ENCODE measurements around the gene CDC37.
"Not testable (repeated sequence)": the region's sequence is repeated elsewhere in the genome, so short reads cannot be mapped to it uniquely, and the experiment has no call there.

The CDC37 gene

DNA sequence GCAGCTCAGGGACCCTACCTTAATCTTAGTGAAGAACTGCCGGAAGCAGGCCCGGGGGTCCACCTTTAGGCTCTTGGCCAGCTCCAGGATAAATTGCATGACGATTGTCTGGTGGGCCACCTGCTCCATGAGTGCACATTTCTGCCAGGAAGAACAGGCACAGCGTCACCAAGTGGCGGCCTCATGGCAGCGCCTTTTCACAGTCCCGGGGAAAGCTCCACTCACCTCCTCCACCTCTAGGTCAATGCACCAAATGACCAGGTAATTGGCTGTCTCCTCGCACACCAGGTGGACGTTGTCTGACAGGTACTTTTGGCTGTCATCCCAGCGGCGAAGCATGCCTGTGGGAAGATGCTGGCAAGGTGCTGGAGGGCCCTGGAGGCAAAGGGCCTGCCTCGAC is 8.3 kb downstream of the CDC37 start:
- H3K4me3 ChIP-seq (ENCODE audit: low read length) = no peak overlapping the region
- no CpG with 5 or more reads among the region's 12 CpGs for WGBS (ENCODE audit: insufficient coverage, insufficient read length)
- H3K27me3 ChIP-seq (ENCODE audit: control insufficient read depth, insufficient read depth, low read length) = no peaks in the 10 kb centered on the region
- H3K36me3 ChIP-seq (ENCODE audit: control insufficient read depth, insufficient read depth, low read length) = peaks cover 30% of the 10 kb centered on the region
- no peaks in the 10 kb centered on the region for H3K4me1 ChIP-seq (ENCODE audit: control insufficient read depth, insufficient read depth, low read length)
- no peak overlapping the region for H3K27ac ChIP-seq (ENCODE audit: low read length)
- DNase-seq (ENCODE audit: low read depth, low spot score) = no peak
- H3K9me3 ChIP-seq (ENCODE audit: control insufficient read depth, insufficient read depth, low read length) = no peaks in the 10 kb centered on the region

DNA sequence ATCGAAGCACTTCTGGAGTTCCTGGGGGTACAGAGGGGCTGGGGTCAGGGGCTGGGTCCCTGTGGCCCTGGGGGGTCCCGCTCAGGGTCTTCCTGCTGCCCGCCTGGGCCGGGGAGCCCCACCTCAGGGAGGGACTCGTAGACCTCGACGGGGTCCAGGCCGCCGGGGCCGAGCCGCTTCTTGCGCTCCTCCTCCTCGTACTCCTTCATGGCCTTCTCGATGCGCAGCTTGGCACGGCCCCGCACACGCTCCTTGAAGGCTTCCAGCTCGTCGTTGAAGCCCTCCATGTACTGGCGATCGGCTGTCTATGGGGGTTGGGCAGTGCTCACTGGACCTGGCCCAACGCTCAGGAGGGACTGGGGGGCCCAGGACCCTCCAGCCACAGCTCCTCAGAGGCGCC is 10.2 kb downstream of the CDC37 start:
- Histone ChIP-seq H3K36me3 (ENCODE audit: control insufficient read depth, insufficient read depth, low read length) (peaks cover 30% of the 10 kb centered on the region), H3K27ac (ENCODE audit: low read length) (no peak overlapping the region), H3K4me3 (ENCODE audit: low read length) (no peak overlapping the region), H3K4me1 (ENCODE audit: control insufficient read depth, insufficient read depth, low read length) (peaks cover 1% of the 10 kb centered on the region; the same call in 1 of the 2 replicates), H3K9me3 (ENCODE audit: control insufficient read depth, insufficient read depth, low read length) (no peaks in the 10 kb centered on the region), H3K27me3 (ENCODE audit: control insufficient read depth, insufficient read depth, low read length) (no peaks in the 10 kb centered on the region)
- DNase-seq (ENCODE audit: low read depth, low spot score) = no peak
- WGBS (ENCODE audit: insufficient coverage, insufficient read length) = no CpG with 5 or more reads among the region's 24 CpGs

DNA sequence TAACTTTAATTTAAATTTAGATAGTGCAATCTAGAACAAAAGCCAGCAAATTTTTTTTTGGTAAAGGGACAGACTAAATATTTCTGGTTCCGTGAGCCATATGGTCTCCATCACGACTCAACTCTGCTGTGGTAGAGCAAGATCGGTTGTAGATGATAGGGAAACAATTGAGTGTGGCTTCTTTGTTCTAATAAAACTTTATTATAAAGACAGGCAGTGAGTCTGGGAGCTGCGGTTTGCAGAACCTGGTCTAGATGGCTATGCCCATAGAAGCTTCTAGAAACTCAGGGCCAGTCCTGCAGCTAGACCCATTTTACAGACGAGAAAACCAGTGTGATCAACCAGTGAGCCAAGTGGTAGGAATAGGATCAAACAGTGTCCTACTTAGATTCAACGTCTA is 11.2 kb downstream of the CDC37 start:
- H3K36me3 ChIP-seq (ENCODE audit: control insufficient read depth, insufficient read depth, low read length) = peaks cover 30% of the 10 kb centered on the region
- H3K27ac ChIP-seq (ENCODE audit: low read length) = no peak overlapping the region
- H3K27me3 ChIP-seq (ENCODE audit: control insufficient read depth, insufficient read depth, low read length) = no peaks in the 10 kb centered on the region
- H3K4me1 ChIP-seq (ENCODE audit: control insufficient read depth, insufficient read depth, low read length) = peaks cover 1% of the 10 kb centered on the region; the same call in 1 of the 2 replicates
- H3K9me3 ChIP-seq (ENCODE audit: control insufficient read depth, insufficient read depth, low read length) = no peaks in the 10 kb centered on the region
- DNase-seq (ENCODE audit: low read depth, low spot score) = no peak
- no CpG with 5 or more reads among the region's 6 CpGs for WGBS (ENCODE audit: insufficient coverage, insufficient read length)
- no peak overlapping the region for H3K4me3 ChIP-seq (ENCODE audit: low read length)

DNA sequence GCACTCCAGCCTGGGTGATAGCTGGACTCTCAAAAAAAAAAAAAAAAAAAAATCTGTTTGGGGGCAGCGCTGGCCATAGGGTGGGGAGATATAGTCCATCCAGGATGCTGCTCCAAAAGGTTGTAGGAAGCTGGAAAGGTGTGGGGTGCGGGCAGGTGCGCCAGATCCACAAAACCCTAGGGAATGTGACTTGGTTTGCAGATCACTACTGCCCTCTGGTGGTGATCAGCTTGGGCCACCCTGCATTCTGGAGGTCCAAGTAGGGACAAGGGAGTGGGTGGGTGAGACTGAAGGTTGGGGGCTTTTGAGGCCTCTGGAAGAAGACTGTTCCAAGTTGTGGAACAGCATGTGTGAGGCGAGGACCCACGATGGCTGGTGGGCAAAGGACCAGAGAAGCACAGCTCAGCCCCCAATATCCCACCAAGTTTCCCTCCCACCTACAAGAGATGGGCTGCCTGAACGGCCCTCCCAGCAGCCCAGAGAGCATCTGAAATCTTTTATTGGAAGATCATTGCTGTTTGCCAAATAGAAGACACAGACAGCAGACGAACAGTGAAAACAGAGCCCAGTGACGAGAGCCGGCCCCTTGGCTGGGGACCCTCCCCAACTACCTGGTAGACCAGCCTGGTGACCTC is 12.6 kb downstream of the CDC37 start:
- H3K4me3 ChIP-seq (ENCODE audit: low read length) = no peak overlapping the region
- H3K9me3 ChIP-seq (ENCODE audit: control insufficient read depth, insufficient read depth, low read length) = no peaks in the 10 kb centered on the region
- peaks cover 22% of the 10 kb centered on the region for H3K36me3 ChIP-seq (ENCODE audit: control insufficient read depth, insufficient read depth, low read length)
- H3K27me3 ChIP-seq (ENCODE audit: control insufficient read depth, insufficient read depth, low read length) = no peaks in the 10 kb centered on the region
- no peak overlapping the region for H3K27ac ChIP-seq (ENCODE audit: low read length)
- no CpG with 5 or more reads among the region's 9 CpGs for WGBS (ENCODE audit: insufficient coverage, insufficient read length)
- no peak for DNase-seq (ENCODE audit: low read depth, low spot score)
- peaks cover 1% of the 10 kb centered on the region; the same call in 1 of the 2 replicates for H3K4me1 ChIP-seq (ENCODE audit: control insufficient read depth, insufficient read depth, low read length)

DNA sequence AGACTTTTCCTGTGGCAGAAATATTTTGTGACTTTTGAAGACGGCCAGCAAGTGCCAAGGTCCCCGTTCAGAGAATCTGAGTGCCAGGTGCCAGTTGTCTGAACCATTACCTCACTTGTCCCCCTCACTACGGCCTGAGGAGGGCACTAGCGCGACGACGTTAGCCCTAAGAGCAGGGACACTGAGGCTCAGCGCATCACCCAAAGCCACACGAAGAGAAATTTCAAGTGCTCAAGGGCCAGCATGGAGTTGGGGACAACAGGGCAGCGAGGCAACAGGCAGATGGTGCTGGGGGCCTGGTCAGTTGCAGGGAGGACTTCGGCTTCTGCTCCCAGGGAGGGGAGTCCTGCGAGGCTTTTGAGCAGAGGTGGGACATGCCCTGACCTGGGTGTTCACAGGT is 13.5 kb downstream of the CDC37 start:
- no peak for DNase-seq (ENCODE audit: low read depth, low spot score)
- Histone ChIP-seq H3K36me3 (ENCODE audit: control insufficient read depth, insufficient read depth, low read length) (peaks cover 13% of the 10 kb centered on the region), H3K9me3 (ENCODE audit: control insufficient read depth, insufficient read depth, low read length) (no peaks in the 10 kb centered on the region), H3K27me3 (ENCODE audit: control insufficient read depth, insufficient read depth, low read length) (no peaks in the 10 kb centered on the region), H3K27ac (ENCODE audit: low read length) (no peak overlapping the region), H3K4me1 (ENCODE audit: control insufficient read depth, insufficient read depth, low read length) (peaks cover 1% of the 10 kb centered on the region; the same call in 1 of the 2 replicates), H3K4me3 (ENCODE audit: low read length) (no peak overlapping the region)
- WGBS (ENCODE audit: insufficient coverage, insufficient read length) = no CpG with 5 or more reads among the region's 12 CpGs

DNA sequence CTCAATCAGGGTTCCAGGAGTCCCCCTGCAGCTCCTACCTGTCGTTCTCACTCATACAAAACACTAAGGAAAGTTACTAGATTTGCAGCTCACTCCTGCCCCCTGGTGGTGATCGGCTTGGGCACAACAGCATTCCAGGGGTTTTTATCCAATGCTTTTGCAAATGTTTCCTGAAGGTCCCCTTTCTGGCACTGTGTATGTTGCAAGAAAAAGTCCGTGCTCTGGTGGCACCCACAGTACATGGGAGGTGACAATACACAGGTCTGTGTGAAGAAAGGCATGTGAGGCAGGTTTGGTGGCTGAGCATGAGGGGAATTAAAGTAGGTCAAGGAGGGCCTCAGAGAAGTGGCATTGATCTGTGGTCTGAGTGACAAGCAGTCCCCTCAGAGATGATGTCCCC is 14.4 kb downstream of the CDC37 start:
- no peaks in the 10 kb centered on the region for H3K27me3 ChIP-seq (ENCODE audit: control insufficient read depth, insufficient read depth, low read length)

DNA sequence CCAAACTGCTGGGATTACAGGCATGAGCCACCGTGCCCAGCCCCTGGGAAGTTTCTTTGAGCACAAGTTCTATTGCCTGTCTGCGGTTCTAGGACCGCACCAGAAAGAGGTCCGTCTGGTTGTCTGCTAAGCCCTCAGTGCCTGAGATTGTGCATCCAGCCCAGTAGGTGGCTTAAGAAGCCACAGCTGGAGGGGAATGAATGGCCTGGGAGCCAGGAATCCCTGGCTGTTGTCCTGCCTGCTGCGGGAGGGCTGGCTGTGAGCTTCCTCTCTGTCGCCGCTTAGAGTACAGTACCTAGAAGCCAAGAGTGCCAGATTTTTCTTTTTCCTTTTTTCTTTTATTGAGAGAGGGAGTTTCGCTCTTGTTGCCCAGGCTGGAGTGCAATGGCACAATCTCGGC is 18.8 kb downstream of the CDC37 start:
- Histone ChIP-seq H3K36me3 (ENCODE audit: control insufficient read depth, insufficient read depth, low read length) (no peaks in the 10 kb centered on the region), H3K27me3 (ENCODE audit: control insufficient read depth, insufficient read depth, low read length) (no peaks in the 10 kb centered on the region), H3K27ac (ENCODE audit: low read length) (no peak overlapping the region), H3K4me3 (ENCODE audit: low read length) (no peak overlapping the region), H3K9me3 (ENCODE audit: control insufficient read depth, insufficient read depth, low read length) (no peaks in the 10 kb centered on the region), H3K4me1 (ENCODE audit: control insufficient read depth, insufficient read depth, low read length) (peaks cover 1% of the 10 kb centered on the region; the same call in 1 of the 2 replicates)
- WGBS (ENCODE audit: insufficient coverage, insufficient read length) = no CpG with 5 or more reads among the region's 9 CpGs
- no peak for DNase-seq (ENCODE audit: low read depth, low spot score)

More for the DNA sequence above, 14.4 kb downstream of the CDC37 start:
- Histone ChIP-seq H3K4me1 (ENCODE audit: control insufficient read depth, insufficient read depth, low read length) (peaks cover 1% of the 10 kb centered on the region; the same call in 1 of the 2 replicates), H3K27ac (ENCODE audit: low read length) (no peak overlapping the region), H3K9me3 (ENCODE audit: control insufficient read depth, insufficient read depth, low read length) (no peaks in the 10 kb centered on the region), H3K36me3 (ENCODE audit: control insufficient read depth, insufficient read depth, low read length) (peaks cover 11% of the 10 kb centered on the region), H3K4me3 (ENCODE audit: low read length) (no peak overlapping the region)
- peak; percentile 87 for DNase-seq (ENCODE audit: low read depth, low spot score)
- WGBS (ENCODE audit: insufficient coverage, insufficient read length) = no CpG with 5 or more reads among the region's 3 CpGs

DNA sequence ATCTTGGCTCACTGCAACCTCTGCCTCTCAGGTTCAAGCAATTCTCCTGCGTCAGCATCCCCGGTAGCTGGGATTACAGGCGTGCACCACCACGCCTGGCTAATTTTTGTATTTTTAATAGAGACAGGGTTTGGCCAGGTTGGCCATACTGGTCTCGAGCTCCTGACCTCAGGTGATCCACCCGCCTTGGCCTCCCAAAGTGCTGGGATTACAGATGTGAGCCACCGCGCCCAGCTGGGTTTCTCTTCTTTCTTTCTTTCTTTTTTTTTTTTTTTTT is 20.2 kb downstream of the CDC37 start:
- H3K4me1 ChIP-seq (ENCODE audit: control insufficient read depth, insufficient read depth, low read length); H3K27ac ChIP-seq (ENCODE audit: low read length); H3K4me3 ChIP-seq (ENCODE audit: low read length); H3K27me3 ChIP-seq (ENCODE audit: control insufficient read depth, insufficient read depth, low read length); H3K36me3 ChIP-seq (ENCODE audit: control insufficient read depth, insufficient read depth, low read length); DNase-seq (ENCODE audit: low read depth, low spot score); H3K9me3 ChIP-seq (ENCODE audit: control insufficient read depth, insufficient read depth, low read length): not testable (repeated sequence)
- no CpG with 5 or more reads among the region's 8 CpGs for WGBS (ENCODE audit: insufficient coverage, insufficient read length)

DNA sequence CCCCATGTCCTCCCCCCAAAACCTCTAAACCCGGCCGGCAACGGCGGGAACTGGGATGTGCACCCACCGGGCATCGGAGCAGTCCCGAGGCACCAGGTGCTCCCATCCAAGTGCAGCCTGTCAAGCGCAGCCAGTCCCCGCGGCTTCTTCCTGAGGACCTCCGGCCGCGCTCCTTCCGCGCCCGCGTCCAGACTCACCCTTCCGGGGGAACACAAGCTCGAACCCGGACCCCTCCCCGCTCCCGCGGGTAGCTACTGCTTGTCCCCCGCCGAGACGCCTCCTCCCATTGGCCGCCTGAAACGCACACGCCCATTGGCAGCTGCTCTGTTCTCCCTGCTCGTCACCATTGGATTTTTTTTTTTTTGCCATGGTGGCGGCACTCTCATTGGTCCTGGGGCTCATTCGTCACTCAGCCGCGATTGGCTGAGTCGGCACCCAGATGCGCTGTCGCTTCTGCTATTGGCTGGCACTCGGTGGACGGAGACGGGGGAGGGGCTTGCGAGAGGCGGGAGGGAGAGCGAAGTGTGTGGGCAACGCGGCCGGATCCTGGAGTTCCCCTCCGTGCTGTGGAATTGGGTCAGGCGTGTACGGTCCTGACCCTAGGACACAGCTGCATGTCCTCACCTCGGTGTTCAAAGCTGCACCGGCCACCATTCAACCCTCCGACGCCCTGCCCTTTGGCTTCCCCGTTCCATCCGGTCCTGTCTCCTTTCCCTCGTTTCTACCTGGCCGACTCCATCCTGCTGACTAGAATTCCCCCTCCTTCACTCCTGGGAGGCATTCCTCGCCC is 22.8 kb downstream of the CDC37 start, which contains the start of gene TYK2:
Gene TYK2, minus strand, starts transcription at position 260 of the 790 bp plus-strand sequence. CDS start 2,166 bp downstream, outside the sequence.
- H3K4me1 ChIP-seq (ENCODE audit: control insufficient read depth, insufficient read depth, low read length) = no peaks in the 10 kb centered on the region
- H3K36me3 ChIP-seq (ENCODE audit: control insufficient read depth, insufficient read depth, low read length) = no peaks in the 10 kb centered on the region
- WGBS (ENCODE audit: insufficient coverage, insufficient read length) = no CpG with 5 or more reads among the region's 58 CpGs
- peak within 1 kb of the TSS; percentile 73 for H3K4me3 ChIP-seq (ENCODE audit: low read length)
- H3K27me3 ChIP-seq (ENCODE audit: control insufficient read depth, insufficient read depth, low read length) = no peaks in the 10 kb centered on the region
- H3K27ac ChIP-seq (ENCODE audit: low read length) = no peak within 1 kb of the TSS
- no peaks in the 10 kb centered on the region for H3K9me3 ChIP-seq (ENCODE audit: control insufficient read depth, insufficient read depth, low read length)
- peak; percentile 98 for DNase-seq (ENCODE audit: low read depth, low spot score)

DNA sequence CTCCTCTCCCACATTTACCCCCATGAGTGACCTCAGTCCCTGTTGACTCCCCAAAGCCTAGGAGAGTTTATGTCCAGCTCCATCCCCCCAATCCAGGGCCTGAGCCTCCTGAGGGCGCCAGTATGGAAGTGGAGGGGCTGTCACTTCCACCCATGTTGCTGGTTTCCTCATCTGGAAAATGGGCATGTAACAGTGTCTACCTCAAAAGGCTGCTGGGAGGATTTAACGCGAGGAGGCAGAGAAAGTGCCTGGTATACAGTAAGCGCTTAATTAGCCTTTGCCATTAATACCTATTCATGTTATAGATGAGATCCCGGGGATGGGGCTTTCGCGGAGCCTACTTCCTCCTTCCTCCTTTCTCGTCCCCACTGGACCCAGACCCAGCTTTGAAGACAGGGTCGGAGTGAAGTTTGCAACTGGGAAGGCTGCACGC is 23.4 kb downstream of the CDC37 start:
- no peaks in the 10 kb centered on the region for H3K27me3 ChIP-seq (ENCODE audit: control insufficient read depth, insufficient read depth, low read length)
- WGBS (ENCODE audit: insufficient coverage, insufficient read length) = no CpG with 5 or more reads among the region's 10 CpGs
- no peak overlapping the region for H3K27ac ChIP-seq (ENCODE audit: low read length)
- no peaks in the 10 kb centered on the region for H3K36me3 ChIP-seq (ENCODE audit: control insufficient read depth, insufficient read depth, low read length)
- no peaks in the 10 kb centered on the region for H3K9me3 ChIP-seq (ENCODE audit: control insufficient read depth, insufficient read depth, low read length)
- no peaks in the 10 kb centered on the region for H3K4me1 ChIP-seq (ENCODE audit: control insufficient read depth, insufficient read depth, low read length)
- peak overlapping the region; percentile 73 for H3K4me3 ChIP-seq (ENCODE audit: low read length)
- DNase-seq (ENCODE audit: low read depth, low spot score) = no peak

All from iPS DF 6.9 (cell line).